Coronary artery (tissue), 2 donors: ENCODE data around the gene HSDL2.
A peak's percentile ranks its signal among the peaks of the same experiment; 100 is the strongest.
"Not testable (repeated sequence)": the region's sequence is repeated elsewhere in the genome, so short reads cannot be mapped to it uniquely, and the experiment has no call there.

Experiments used
- DNase-seq: peaks from one replicate; pipeline ENCODE4 v3.0.0-alpha.2; 2017; ENCODE audit warnings: low spot score
- H3K27ac ChIP-seq, 2 donors: fragments of 200-600 bp; sonication (generic); one replicate each; pipeline ENCODE4 v1.5.1; 2016 to 2019
- H3K4me3 ChIP-seq: fragments of 200-600 bp; sonication (generic); 2 replicates; pipeline ENCODE4 v1.5.1; 2016; ENCODE audit warnings: mild to moderate bottlenecking, moderate library complexity
- CTCF ChIP-seq: fragments of 200-600 bp; sonication (generic); IDR thresholded peaks from one replicate; pipeline ENCODE4 v1.5.1; 2019; ENCODE audit warnings: antibody characterized with exemption

HSDL2 gene

GRCh38 chr9:112382501-112383364, 2.8 kb downstream of the HSDL2 start:
- H3K4me3 ChIP-seq, result no peak overlapping the region
- no peak for TF ChIP-seq CTCF
- no peak overlapping the region for H3K27ac ChIP-seq
- DNase-seq, result no peak

GRCh38 chr9:112384219-112384618, 4.3 kb downstream of the HSDL2 start:
- Histone ChIP-seq H3K4me3 (no peak overlapping the region), H3K27ac (peak overlapping the region in 1 of 2 donors; percentile 31)
- no peak for TF ChIP-seq CTCF
- DNase-seq, result no peak

- Histone ChIP-seq H3K4me3 (no peak overlapping the region), H3K27ac (peak overlapping the region in 1 of 2 donors; percentile 31)
- TF ChIP-seq CTCF, result no peak
- no peak for DNase-seq
Measured at GRCh38 chr9:112384690-112385089, 4.8 kb downstream of the HSDL2 start.

- TF ChIP-seq CTCF, result no peak
- Histone ChIP-seq H3K4me3 (no peak overlapping the region), H3K27ac (no peak overlapping the region)
- DNase-seq, result no peak
Measured at GRCh38 chr9:112387115-112387514, 7.2 kb downstream of the HSDL2 start.

- DNase-seq, H3K27ac ChIP-seq, H3K4me3 ChIP-seq: not testable (repeated sequence)
Measured at GRCh38 chr9:112389897-112390296, 10.0 kb downstream of the HSDL2 start.

GRCh38 chr9:112391936-112392560, 12.1 kb downstream of the HSDL2 start:
- not testable (repeated sequence) for H3K4me3 ChIP-seq, H3K27ac ChIP-seq, DNase-seq

- H3K27ac ChIP-seq, H3K4me3 ChIP-seq, DNase-seq: not testable (repeated sequence)
Measured at GRCh38 chr9:112393146-112393545, 13.2 kb downstream of the HSDL2 start.

- Histone ChIP-seq H3K4me3 (no peak overlapping the region), H3K27ac (no peak overlapping the region)
- no peak for TF ChIP-seq CTCF
- DNase-seq, result no peak
Measured at GRCh38 chr9:112396416-112396815, 16.5 kb downstream of the HSDL2 start.
